Panc1 (cell line): Measurements from ENCODE around the gene CDK6.

ENCODE experiments used
- CTCF ChIP-seq: fragments of 450-650 bp; IDR thresholded peaks from 2 replicates; pipeline ENCODE4 v1.5.1; 2017; ENCODE audit warnings: mild to moderate bottlenecking
- POLR2AphosphoS5 ChIP-seq: IDR thresholded peaks from 2 replicates; pipeline ENCODE4 v1.6.1; 2012; ENCODE audit warnings: mild to moderate bottlenecking, low read depth, low read length, moderate library complexity

- no peak for TF ChIP-seq CTCF
- TF ChIP-seq POLR2AphosphoS5: no peak
These were observed 237.9 kb downstream of the CDK6 start for GRCh38 chr7:92598310-92598981.
